ENCODE measurements around the gene ATG9B.

The ATG9B gene

DNA sequence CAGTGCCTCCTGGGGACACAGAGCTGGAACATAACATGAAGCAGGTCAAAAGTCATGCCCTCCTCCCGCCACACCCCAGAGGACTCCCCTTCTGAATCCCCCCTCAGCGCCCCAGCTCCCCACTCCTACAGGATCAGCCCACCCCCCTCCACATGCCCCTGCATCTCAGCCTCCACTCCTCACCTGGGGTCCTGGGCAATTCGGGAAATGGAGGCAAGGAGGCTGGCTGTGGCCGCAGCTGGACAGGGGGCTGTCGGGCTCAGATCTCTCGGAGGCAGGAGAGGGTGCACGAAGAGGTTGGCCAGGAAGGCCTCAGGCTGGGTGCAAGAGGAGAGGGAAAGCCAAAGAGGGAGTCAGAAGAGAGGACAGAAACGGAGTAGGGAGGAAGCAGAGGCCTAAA, 7.8 kb downstream of the ATG9B start:
- ATAC-seq = no peak

DNA sequence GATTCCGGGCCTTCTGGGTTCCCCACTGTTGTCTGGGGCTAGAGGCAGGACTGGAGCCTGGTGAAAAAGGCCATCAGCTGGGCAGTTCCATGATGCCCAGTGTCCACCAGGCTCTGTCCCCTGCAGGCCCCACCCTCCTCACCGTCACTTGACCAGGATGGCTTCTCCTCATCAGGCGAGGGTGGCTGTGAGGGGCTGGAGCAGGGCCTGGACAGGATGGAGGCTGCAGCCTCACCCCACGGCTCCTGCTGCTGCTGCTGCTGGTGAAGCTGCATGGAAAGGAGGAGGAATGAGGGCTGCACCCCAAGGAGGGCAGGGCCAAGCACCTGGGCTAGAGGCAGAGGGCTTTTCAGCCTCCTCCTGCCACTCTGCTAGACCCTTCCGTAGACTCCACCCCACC, 8.3 kb downstream of the ATG9B start:
- TF ChIP-seq OSR1 (CRISPR knock-in tag; IDR thresholded peaks at IDR 0.05) (no peak), ISL1 (CRISPR knock-in tag; IDR thresholded peaks at IDR 0.05) (no peak), ZFP30 (CRISPR knock-in tag; IDR thresholded peaks at IDR 0.05) (no peak), BACH2 (CRISPR knock-in tag; IDR thresholded peaks at IDR 0.05; ENCODE audit: borderline replicate concordance) (no peak), GLIS3 (CRISPR knock-in tag; IDR thresholded peaks at IDR 0.05) (no peak), CSDC2 (CRISPR knock-in tag; IDR thresholded peaks at IDR 0.05) (no peak), ZNF565 (CRISPR knock-in tag; conservative IDR thresholded peaks at IDR 0.05; ENCODE audit: low read depth) (no peak)
- TF ChIP-seq, protein P1, sequence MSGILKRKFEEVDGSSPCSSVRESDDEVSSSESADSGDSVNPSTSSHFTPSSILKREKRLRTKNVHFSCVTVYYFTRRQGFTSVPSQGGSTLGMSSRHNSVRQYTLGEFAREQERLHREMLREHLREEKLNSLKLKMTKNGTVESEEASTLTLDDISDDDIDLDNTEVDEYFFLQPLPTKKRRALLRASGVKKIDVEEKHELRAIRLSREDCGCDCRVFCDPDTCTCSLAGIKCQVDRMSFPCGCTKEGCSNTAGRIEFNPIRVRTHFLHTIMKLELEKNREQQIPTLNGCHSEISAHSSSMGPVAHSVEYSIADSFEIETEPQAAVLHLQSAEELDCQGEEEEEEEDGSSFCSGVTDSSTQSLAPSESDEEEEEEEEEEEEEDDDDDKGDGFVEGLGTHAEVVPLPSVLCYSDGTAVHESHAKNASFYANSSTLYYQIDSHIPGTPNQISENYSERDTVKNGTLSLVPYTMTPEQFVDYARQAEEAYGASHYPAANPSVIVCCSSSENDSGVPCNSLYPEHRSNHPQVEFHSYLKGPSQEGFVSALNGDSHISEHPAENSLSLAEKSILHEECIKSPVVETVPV (CRISPR knock-in tag; IDR thresholded peaks at IDR 0.05) = no peak
- TF ChIP-seq, protein P2, sequence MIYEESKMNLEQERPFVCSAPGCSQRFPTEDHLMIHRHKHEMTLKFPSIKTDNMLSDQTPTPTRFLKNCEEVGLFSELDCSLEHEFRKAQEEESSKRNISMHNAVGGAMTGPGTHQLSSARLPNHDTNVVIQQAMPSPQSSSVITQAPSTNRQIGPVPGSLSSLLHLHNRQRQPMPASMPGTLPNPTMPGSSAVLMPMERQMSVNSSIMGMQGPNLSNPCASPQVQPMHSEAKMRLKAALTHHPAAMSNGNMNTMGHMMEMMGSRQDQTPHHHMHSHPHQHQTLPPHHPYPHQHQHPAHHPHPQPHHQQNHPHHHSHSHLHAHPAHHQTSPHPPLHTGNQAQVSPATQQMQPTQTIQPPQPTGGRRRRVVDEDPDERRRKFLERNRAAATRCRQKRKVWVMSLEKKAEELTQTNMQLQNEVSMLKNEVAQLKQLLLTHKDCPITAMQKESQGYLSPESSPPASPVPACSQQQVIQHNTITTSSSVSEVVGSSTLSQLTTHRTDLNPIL (CRISPR knock-in tag; IDR thresholded peaks at IDR 0.05; ENCODE audit: low read depth) = no peak
- TF ChIP-seq, protein P3, sequence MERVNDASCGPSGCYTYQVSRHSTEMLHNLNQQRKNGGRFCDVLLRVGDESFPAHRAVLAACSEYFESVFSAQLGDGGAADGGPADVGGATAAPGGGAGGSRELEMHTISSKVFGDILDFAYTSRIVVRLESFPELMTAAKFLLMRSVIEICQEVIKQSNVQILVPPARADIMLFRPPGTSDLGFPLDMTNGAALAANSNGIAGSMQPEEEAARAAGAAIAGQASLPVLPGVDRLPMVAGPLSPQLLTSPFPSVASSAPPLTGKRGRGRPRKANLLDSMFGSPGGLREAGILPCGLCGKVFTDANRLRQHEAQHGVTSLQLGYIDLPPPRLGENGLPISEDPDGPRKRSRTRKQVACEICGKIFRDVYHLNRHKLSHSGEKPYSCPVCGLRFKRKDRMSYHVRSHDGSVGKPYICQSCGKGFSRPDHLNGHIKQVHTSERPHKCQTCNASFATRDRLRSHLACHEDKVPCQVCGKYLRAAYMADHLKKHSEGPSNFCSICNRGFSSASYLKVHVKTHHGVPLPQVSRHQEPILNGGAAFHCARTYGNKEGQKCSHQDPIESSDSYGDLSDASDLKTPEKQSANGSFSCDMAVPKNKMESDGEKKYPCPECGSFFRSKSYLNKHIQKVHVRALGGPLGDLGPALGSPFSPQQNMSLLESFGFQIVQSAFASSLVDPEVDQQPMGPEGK (CRISPR knock-in tag; IDR thresholded peaks at IDR 0.05; ENCODE audit: borderline replicate concordance) = no peak
- ATAC-seq = no peak

More for the DNA sequence above, 7.8 kb downstream of the ATG9B start:
- no peak for TF ChIP-seq PPARA (CRISPR knock-in tag; IDR thresholded peaks at IDR 0.05; ENCODE audit: borderline replicate concordance)
- TF ChIP-seq ZC3H10 (CRISPR knock-in tag; IDR thresholded peaks at IDR 0.05) = no peak
- no peak for TF ChIP-seq RARB (CRISPR knock-in tag; IDR thresholded peaks at IDR 0.05)
- TF ChIP-seq ESRRG (CRISPR knock-in tag; IDR thresholded peaks at IDR 0.05) = no peak
- TF ChIP-seq CSDC2 (CRISPR knock-in tag; IDR thresholded peaks at IDR 0.05) = no peak
- TF ChIP-seq, protein P4, sequence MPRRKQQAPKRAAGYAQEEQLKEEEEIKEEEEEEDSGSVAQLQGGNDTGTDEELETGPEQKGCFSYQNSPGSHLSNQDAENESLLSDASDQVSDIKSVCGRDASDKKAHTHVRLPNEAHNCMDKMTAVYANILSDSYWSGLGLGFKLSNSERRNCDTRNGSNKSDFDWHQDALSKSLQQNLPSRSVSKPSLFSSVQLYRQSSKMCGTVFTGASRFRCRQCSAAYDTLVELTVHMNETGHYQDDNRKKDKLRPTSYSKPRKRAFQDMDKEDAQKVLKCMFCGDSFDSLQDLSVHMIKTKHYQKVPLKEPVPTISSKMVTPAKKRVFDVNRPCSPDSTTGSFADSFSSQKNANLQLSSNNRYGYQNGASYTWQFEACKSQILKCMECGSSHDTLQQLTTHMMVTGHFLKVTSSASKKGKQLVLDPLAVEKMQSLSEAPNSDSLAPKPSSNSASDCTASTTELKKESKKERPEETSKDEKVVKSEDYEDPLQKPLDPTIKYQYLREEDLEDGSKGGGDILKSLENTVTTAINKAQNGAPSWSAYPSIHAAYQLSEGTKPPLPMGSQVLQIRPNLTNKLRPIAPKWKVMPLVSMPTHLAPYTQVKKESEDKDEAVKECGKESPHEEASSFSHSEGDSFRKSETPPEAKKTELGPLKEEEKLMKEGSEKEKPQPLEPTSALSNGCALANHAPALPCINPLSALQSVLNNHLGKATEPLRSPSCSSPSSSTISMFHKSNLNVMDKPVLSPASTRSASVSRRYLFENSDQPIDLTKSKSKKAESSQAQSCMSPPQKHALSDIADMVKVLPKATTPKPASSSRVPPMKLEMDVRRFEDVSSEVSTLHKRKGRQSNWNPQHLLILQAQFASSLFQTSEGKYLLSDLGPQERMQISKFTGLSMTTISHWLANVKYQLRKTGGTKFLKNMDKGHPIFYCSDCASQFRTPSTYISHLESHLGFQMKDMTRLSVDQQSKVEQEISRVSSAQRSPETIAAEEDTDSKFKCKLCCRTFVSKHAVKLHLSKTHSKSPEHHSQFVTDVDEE (CRISPR knock-in tag; IDR thresholded peaks at IDR 0.05) = no peak
- TF ChIP-seq ZFP3 (CRISPR knock-in tag; IDR thresholded peaks at IDR 0.05) = no peak
- no peak for TF ChIP-seq TOX (CRISPR knock-in tag; IDR thresholded peaks at IDR 0.05; ENCODE audit: borderline replicate concordance)
- TF ChIP-seq, protein P5, sequence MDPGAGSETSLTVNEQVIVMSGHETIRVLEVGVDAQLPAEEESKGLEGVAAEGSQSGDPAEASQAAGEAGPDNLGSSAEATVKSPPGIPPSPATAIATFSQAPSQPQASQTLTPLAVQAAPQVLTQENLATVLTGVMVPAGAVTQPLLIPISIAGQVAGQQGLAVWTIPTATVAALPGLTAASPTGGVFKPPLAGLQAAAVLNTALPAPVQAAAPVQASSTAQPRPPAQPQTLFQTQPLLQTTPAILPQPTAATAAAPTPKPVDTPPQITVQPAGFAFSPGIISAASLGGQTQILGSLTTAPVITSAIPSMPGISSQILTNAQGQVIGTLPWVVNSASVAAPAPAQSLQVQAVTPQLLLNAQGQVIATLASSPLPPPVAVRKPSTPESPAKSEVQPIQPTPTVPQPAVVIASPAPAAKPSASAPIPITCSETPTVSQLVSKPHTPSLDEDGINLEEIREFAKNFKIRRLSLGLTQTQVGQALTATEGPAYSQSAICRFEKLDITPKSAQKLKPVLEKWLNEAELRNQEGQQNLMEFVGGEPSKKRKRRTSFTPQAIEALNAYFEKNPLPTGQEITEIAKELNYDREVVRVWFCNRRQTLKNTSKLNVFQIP (CRISPR knock-in tag; IDR thresholded peaks at IDR 0.05; ENCODE audit: borderline replicate concordance, low read depth) = no peak
- TF ChIP-seq BACH2 (CRISPR knock-in tag; IDR thresholded peaks at IDR 0.05; ENCODE audit: borderline replicate concordance) = no peak
- TF ChIP-seq GLIS3 (CRISPR knock-in tag; IDR thresholded peaks at IDR 0.05) = no peak
- TF ChIP-seq, protein P2 (CRISPR knock-in tag; IDR thresholded peaks at IDR 0.05; ENCODE audit: low read depth) = no peak
- no peak for TF ChIP-seq ISL1 (CRISPR knock-in tag; IDR thresholded peaks at IDR 0.05)
- no peak for TF ChIP-seq SNAI2 (CRISPR knock-in tag; IDR thresholded peaks at IDR 0.05)
- TF ChIP-seq ZNF8 (CRISPR knock-in tag; IDR thresholded peaks at IDR 0.05) = no peak

DNA sequence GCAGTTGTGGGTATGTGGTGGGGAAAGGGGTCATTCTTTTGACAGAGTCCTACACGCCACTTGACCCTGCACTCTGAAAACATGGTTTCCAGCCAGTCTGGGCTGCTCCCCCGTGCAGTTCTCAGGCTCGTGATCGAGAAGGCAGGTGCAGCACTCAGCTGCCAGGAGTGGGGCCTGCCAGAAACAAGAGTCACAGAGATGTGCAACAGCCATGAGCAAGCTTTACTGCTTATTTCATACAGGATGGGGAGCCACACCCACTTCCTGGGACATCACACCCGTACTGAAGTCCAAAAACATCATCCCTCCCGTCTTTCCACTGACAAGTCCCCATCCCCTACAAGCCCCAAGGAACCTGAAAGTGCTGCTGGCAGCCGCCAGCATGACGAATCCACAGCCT, 9.3 kb downstream of the ATG9B start:
- TF ChIP-seq BACH2 (CRISPR knock-in tag; IDR thresholded peaks at IDR 0.05; ENCODE audit: borderline replicate concordance) = no peak
- TF ChIP-seq, protein P4 (CRISPR knock-in tag; IDR thresholded peaks at IDR 0.05) = no peak
- no peak for ATAC-seq

All from SK-N-SH treated with all-trans-retinoic acid at 6 μM for 48 hours (cell line).